G401.6 (cell line): ENCODE results near the gene MAD2L1.
"Not testable (repeated sequence)": the region's sequence is repeated elsewhere in the genome, so short reads cannot be mapped to it uniquely, and the experiment has no call there.

Experiments used
- FAIRE-seq: peaks from 2 replicates; lab custom pipeline; 2012; peaks lifted over from hg19 to GRCh38; lab: Jason Lieb, UNC

The MAD2L1 gene

GRCh38 chr4:120066517-120067340, at the start of gene MAD2L1:
Gene MAD2L1, minus strand, starts transcription at chr4:120066848. Its CDS starts 114 bp downstream, at chr4:120066734.
- peak; percentile 97 for FAIRE-seq

- FAIRE-seq: peak; percentile 25
These were observed 45.1 kb upstream of the MAD2L1 start for GRCh38 chr4:120111745-120112144.

- no peak for FAIRE-seq
These were observed 42.8 kb upstream of the MAD2L1 start for GRCh38 chr4:120109406-120109805.

DNA sequence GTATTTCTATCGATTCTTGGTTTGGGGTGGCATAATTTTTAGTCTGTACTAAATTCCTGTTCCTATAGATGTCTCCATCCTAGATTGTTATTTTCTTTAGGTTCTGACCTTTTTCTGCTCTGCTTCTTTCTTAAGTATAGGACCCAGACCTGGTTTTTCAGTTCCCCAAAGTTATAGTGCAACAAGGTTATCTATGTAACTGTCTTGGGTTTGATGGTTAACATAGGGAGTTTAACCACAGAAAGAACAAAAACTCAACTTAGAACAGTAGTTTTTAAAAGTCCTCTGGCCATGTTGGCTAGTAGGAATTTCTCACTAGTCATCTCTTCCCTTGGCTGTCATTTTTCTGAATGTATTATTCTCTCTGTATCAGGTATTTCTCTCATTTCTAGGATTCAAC, 38.8 kb upstream of the MAD2L1 start:
- FAIRE-seq: no peak

GRCh38 chr4:120096508-120097297, 30.1 kb upstream of the MAD2L1 start:
- FAIRE-seq: no peak

- FAIRE-seq: no peak
These were observed 21.9 kb upstream of the MAD2L1 start for GRCh38 chr4:120088507-120088906.

- not testable (repeated sequence) for FAIRE-seq
These were observed 21.4 kb upstream of the MAD2L1 start for GRCh38 chr4:120088066-120088465.

DNA sequence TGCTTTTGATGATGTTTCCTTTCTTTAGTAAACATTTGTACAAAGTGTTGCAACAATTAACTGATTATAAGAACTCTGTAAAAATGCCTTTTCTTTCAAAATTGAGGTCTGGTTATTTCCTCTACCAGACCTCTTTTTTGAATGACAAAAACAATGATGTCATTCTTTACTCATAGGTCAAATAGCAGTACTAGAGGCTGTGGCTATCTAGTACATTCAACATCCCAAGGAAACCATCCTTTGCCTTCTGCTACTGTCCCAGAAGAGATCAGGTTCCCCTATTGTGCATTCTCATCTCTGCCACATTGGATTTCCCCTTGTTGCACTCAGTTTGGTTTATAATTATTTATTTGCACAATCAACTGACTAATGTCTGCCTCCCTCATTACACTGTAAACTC, 19.1 kb upstream of the MAD2L1 start:
- FAIRE-seq: no peak

GRCh38 chr4:120084327-120084726, 17.7 kb upstream of the MAD2L1 start:
- FAIRE-seq: no peak

DNA sequence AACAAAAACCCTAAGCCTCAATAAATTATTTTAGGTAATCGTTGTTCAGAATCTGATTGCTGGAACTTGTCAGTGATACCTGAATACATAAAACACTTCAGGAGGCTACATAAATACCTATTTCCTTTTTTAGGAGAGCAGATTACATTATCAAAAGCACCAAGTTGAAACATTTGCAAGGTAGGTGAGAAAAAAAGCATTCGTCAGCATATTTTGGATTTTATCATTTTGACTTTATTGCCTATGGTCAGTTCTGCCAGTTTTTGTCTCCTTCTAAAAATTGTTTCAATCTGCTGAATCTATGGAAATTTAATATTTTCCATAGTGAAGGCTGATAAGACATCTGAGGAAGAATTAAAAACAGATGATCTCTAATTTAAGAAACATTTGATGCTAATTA, 16.5 kb upstream of the MAD2L1 start:
- no peak for FAIRE-seq

- FAIRE-seq: no peak
These were observed 15.6 kb upstream of the MAD2L1 start for GRCh38 chr4:120082251-120082650.

GRCh38 chr4:120081726-120082125, 15.1 kb upstream of the MAD2L1 start:
- FAIRE-seq: no peak

GRCh38 chr4:120080533-120080932, 13.9 kb upstream of the MAD2L1 start:
- no peak for FAIRE-seq

GRCh38 chr4:120079839-120080520, 13.3 kb upstream of the MAD2L1 start:
- no peak for FAIRE-seq

GRCh38 chr4:120078216-120078615, 11.6 kb upstream of the MAD2L1 start:
- no peak for FAIRE-seq

GRCh38 chr4:120071192-120071795, 4.6 kb upstream of the MAD2L1 start:
- FAIRE-seq: peak; percentile 97

DNA sequence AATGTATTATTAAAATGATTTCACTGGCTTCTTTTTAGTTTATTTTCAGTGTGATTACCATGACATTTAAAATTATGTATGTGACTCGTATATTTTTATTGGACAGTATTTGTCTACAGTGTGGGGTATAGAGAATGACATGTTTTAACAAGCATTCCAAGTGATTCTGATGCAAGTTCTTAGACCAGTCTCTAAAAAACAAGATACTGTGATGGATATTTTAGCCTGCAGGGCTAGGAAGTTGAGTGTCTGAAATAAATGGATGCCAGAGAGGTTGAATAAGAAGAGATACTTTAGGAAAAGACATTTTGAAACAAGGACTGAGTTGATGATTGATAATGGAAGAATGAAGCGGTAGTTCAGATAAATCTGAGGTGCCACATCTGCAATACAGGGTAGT, 3.5 kb upstream of the MAD2L1 start:
- FAIRE-seq: no peak

- no peak for FAIRE-seq
These were observed 603 bp downstream of the MAD2L1 start for GRCh38 chr4:120065974-120066516.

DNA sequence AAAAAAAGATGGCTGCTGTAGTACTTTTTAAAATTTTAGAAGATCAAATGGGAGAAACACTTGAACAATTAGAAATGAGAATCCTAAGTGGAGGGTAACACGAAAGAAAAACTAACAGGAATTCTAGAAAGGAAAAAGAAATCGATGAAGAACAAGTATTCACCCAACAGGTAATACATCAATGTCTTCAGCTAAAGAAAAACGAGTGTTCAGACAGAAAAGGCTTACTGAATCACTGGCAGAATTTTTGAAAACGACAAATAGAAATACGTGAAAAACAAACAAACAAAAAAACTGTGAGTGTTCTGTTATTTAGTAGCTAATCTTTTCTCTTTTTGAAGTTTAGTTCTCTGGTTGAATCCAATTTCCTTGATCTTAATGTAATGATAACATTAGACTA, 1.8 kb downstream of the MAD2L1 start:
- peak; percentile 31 for FAIRE-seq

- not testable (repeated sequence) for FAIRE-seq
These were observed 2.9 kb downstream of the MAD2L1 start for GRCh38 chr4:120063711-120064110.

DNA sequence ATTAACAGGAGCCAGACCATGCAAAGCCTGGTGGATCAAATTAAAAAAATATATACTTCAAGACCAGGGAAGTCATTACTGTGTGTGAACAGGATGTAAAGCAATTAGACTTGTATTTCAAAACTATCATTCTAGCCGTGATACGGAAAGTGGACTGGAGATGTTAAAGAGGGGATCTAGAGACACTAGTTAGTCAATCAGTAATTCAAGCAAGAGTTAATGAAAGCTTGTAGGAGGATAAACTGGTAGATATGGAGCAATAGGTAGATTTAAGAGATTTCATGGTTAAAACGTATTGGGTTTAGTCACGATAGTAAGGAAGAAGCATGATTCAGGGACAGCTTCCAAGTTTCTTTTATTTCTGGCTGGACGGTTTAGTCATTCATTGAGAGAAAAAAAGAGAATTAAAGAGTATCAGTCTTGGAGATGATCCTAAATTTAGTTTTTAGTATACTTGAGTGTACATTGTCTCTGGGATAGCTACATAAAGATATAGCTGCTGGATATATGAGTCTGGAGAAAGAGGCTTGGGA, 3.9 kb downstream of the MAD2L1 start:
- FAIRE-seq: no peak

DNA sequence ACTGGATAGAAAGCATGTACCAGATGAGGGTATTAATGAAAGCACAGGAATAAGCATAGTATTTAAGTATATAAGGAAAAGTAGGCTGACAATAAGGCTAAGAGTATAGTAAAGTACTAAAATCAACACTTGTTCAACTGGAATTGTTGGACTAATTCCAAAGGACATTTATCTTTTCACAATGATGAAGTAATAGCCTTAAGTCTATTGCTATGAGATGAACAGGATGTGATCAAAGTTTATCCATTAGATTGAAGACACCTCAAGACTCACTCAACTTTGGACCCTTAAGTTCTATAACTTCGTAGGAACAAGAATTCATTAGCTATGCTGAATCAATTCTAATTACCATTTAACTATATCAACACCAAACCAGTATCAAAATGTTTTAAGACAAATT, 7.6 kb downstream of the MAD2L1 start:
- no peak for FAIRE-seq
